Prostate gland (tissue), 2 donors: ENCODE data around the gene LRRC8A.

Experiments
- POLR2A ChIP-seq: fragments of 450-650 bp; IDR thresholded peaks from one replicate; pipeline ENCODE4 v1.6.1; 2016; ENCODE audit warnings: antibody characterized with exemption, mild to moderate bottlenecking
- TF ChIP-seq, protein P1 (sequence below), 4 experiments: fragments of 200-600 bp in 2 of 4; fragments of 450-650 bp in 2 of 4; sonication (generic) in 2 of 4; IDR thresholded peaks; 1 replicate in 3 of 4; 2 replicates in 1 of 4; pipeline ENCODE4 v1.5.1; 2016 to 2019; ENCODE audit warnings: antibody characterized with exemption in 4 of 4, mild to moderate bottlenecking in 2 of 4, moderate library complexity in 2 of 4

- TF ChIP-seq, protein P1, sequence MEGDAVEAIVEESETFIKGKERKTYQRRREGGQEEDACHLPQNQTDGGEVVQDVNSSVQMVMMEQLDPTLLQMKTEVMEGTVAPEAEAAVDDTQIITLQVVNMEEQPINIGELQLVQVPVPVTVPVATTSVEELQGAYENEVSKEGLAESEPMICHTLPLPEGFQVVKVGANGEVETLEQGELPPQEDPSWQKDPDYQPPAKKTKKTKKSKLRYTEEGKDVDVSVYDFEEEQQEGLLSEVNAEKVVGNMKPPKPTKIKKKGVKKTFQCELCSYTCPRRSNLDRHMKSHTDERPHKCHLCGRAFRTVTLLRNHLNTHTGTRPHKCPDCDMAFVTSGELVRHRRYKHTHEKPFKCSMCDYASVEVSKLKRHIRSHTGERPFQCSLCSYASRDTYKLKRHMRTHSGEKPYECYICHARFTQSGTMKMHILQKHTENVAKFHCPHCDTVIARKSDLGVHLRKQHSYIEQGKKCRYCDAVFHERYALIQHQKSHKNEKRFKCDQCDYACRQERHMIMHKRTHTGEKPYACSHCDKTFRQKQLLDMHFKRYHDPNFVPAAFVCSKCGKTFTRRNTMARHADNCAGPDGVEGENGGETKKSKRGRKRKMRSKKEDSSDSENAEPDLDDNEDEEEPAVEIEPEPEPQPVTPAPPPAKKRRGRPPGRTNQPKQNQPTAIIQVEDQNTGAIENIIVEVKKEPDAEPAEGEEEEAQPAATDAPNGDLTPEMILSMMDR (IDR thresholded peaks at IDR 0.05): peak in 2 of 4 experiments; percentile 8 to 38
- peak; percentile 55 for TF ChIP-seq POLR2A
These were observed 40.2 kb downstream of the LRRC8A start for GRCh38 chr9:128921881-128922763.
